ENCODE data around the gene CEP68.

The CEP68 gene

DNA sequence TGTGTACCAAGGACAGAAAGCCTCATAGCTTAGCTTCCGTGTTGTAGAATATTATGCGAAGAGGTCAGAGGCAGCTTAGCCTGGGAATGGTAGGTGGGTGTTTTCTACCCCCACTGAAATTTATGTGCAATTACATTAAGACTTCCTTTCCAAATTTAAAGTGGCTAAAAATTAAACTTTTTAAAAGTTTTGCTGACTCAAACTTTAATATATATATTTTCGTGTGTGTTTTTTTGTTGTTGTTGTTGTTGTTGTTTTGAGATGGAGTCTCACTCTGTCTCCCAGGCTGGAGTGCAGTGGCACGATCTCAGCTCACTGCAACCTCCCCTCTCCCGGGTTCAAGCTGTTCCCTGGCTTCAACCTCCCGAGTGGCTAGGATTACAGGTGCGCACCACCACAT lies 77.9 kb downstream of the CEP68 start:
- DNase-seq, result no peak

DNA sequence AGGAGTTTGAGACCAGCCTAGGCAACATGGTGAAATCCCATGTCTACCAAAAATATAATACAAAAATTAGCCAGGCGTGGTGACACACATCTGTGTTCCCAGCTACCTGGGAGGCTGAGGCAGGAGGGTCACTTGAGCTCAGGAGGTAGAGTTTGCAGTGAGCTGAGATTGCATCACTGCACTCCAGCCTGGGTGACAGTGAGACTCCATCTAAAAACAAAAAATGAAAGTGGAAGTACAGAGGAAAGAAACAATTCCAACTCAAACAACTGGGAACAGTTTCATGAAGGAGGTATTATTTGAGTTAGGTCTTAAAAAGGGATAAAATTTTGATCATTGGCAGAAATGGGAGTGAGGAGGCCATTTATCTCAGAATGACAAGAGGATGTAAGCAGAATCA lies 80.0 kb downstream of the CEP68 start:
- DNase-seq, result no peak
